NCI-H2081 (cell line): ENCODE data around the gene DMXL2.
A peak's percentile ranks its signal among the peaks of the same experiment; 100 is the strongest.
"Not testable (repeated sequence)": the region's sequence is repeated elsewhere in the genome, so short reads cannot be mapped to it uniquely, and the experiment has no call there.

Experiments
- DNase-seq, 2 experiments: peaks; one replicate each; lab custom pipeline; 2025; lab: John Stamatoyannopoulos, UW

Gene DMXL2

GRCh38 chr15:51621936-51622603 lies 501 bp downstream of the DMXL2 start:
- peak; percentile 32 to 60 for DNase-seq

DNA sequence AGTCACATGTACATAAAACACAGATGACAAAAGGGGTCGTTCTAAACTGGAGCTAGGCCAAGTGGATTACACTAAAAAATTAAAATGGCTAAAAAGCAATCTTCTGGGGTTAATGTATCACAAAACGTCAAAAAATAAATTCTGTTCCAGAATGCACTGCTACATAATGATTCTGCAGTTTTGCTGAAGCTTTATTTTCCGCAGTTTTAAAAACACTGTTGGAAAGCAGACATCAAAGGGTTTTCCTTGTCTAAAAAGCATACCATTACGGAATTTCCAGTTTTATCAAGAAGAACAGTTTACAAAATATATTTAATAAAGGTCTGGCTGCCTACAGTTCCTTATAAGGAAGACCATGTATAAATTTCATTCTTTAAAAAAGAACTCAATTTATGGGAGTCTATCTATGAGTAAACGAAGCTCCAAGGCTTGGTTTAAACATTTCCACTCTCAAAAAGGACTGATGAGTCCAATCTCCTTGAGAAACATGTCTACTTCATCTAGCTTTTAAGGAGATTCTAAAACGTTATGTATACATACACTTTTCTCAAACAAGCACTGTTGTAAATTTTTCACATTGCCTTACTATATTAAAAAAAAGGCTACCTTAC lies 1.3 kb downstream of the DMXL2 start:
- no peak for DNase-seq

DNA sequence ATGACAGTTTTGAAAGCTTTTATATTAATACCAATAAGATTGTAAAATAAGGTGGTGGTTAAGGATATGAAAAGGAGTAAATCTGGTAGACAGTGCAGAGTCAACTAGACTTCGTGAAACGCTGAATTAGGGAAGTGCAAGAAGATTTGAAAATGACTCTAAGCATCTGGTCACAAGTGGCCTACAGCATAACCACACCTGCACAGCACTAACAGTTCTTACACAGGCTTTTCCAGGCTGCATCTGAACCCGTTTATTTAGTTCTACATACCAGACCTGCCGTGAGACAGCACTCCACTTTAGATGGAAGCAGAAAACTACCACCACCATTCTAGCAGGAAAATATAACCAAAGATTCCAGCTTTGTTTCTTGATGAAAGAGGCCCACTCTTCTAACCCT lies 1.9 kb downstream of the DMXL2 start:
- peak in 1 of 2 experiments; percentile 9 for DNase-seq

- no peak for DNase-seq
Observed at GRCh38 chr15:51620122-51620521, 2.4 kb downstream of the DMXL2 start.

GRCh38 chr15:51619331-51620035 lies 3.1 kb downstream of the DMXL2 start:
- DNase-seq, result no peak

GRCh38 chr15:51617886-51618285 lies 4.7 kb downstream of the DMXL2 start:
- no peak for DNase-seq

DNA sequence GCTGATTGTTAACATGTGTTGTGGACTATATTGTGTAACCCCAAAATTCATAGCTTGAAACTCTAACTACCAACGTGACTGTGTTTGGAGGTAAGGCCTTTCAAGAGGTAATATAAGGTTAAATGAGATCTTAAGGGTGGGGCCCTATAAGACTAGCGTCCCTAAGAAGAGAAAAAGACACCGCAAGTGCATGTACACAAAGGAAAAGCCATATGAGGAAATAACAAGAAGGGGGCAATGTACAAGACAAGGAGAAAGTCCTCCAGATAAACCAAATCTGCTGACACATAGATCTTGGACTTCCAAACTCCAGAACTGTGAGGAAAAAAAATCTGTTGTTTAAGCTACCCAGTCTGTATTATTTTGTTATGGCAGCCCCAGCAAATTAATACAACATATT lies 8.6 kb downstream of the DMXL2 start:
- no peak for DNase-seq

DNA sequence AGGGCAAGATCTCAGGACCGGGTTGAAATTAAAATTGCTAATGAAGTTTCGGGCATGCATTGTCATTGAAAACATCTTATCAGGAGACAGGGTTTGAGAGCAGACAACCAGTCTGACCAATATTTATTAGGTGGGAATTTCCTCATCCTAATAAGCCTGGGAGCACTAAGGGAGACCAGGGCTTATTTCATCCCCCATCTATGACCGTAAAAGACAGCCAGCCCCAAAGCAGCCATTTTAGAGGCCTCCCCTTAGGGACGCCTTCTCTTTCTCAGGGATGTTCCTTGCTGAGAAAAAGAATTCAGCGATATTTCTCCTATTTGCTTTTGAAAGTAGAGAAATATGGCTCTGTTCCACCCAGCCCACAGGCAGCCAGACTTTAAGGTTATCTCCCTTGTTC lies 9.9 kb downstream of the DMXL2 start:
- DNase-seq, result not testable (repeated sequence)

- not testable (repeated sequence) for DNase-seq
Observed at GRCh38 chr15:51603462-51603948, 19.1 kb downstream of the DMXL2 start.

- no peak for DNase-seq
Observed at GRCh38 chr15:51603002-51603401, 19.6 kb downstream of the DMXL2 start.

DNA sequence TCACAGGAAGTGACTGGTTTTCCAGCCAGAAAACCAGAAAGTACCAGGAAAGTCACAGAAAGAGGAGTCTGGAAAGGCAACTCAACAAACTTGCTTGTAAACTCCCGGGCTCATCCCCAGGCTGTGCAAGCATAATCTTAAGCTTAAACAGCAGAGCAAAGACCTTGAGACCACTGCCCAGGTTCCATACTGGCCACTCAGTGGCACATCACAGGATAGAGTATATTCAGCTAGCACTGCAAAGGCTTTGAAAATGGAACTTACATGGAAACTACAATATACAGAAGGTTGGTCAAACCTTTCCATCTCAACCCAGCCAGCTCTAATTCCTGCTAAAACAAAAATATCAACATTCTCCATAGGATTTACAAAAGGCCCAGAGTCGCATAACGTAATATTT lies 20.1 kb downstream of the DMXL2 start:
- no peak for DNase-seq

- DNase-seq, result no peak
Observed at GRCh38 chr15:51601801-51602200, 20.8 kb downstream of the DMXL2 start.

DNA sequence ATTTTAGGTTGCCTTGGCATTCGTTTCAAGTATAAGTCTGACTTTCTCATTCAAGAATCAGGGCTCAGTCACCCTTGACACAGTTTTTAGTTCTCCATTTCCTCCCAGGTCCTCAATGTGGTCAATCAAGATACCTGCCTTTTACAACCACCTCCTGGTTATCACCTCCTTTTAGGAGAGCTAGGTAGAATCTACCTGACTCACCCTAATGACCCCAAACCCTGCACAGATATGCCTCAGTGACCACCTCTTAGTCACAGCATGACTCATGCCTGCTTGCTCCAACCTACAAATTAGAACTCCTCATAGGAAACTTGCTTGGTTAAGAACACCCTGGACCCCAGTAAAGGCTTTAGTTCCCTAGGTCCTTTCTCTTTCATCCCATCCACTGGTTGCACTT lies 22.5 kb downstream of the DMXL2 start:
- DNase-seq, result no peak

DNA sequence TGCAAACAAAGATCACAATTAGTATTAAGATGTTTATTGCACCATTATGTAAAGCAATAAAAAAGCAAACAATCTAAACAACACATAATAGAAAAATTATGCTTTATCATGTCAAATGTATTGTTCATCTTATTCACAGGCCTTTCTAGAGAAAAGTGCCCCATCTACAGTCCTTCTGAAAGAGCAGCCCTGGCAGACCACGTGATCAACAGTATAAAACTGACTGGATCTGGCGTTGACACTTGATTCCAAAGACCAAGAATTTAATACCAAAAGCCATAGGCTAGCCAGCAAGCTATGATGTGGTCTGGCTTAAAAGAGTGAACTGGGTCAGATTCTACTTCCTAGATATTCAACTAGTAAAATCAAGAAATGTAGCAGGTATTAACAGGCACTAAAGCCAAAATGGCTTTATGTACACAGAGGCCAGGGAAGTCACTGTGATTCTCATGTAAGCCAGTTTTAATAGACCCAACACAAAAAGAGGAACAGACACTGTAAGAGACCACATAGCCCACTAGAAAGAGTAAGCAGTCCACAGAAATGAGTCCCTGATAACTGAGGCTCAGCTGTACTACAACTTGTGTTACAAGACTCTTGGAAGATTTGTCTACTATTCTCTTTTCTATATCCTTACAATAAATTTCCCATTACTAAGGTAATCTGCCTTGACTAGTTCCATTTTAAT lies 32.5 kb downstream of the DMXL2 start:
- no peak for DNase-seq

DNA sequence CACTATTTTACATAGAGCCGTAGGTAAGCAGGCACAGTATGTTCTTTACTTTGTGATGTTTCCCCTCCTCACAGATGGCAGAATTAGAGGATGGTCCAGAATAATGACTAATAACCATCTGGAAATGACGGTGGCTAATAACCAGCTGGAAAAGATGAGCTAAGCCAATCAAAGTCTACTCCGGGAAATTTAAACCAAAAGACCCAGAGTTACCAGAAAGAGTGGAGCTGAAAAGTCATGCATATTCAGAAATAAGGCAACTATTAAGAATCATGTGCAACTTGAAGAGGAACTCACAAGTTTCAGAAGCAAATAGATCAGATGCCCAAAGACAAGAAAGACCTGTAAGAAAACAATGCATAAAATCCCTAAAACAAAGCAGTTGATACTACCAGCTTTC lies 33.6 kb downstream of the DMXL2 start:
- DNase-seq, result no peak

DNA sequence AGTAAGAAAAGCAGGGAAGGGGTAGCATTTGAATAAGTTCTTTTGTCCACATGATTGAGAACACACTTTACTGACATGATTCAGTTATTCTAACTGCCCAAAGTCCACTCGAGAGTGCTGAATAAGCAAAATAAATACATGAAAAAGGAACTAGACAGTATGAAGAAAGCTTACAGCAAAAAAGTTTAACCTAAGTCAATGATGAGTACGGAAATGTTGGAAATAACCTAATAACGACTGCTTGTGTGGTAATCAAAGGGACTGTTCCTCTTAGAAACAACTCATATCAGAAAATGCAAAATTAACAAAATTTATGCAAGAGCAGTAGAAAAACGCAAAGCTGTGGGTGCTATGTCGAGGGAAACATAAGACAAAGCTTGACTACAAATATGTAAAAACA lies 36.6 kb downstream of the DMXL2 start:
- DNase-seq, result no peak

DNA sequence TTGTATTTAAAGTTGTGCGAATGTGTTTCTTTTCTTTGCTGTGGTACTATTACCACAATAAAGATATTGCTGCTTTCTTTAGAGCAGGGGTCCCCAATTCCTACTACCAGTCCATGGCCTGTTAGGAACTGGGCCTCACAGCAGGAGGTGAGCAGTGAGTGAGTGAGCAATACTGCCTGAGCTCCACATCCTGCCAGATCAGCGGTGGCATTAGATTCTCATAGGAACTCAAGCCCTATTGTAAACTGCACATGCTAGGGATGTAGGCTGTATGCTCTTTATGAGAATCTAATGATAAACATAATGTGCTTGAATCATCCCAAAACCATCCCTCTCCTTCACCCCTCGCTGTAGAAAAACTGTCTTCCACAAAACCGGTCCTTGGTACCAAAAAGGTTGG lies 41.6 kb downstream of the DMXL2 start:
- no peak for DNase-seq

- DNase-seq, result no peak
Observed at GRCh38 chr15:51580385-51580784, 42.2 kb downstream of the DMXL2 start.

GRCh38 chr15:51579012-51579411 lies 43.6 kb downstream of the DMXL2 start:
- no peak for DNase-seq

GRCh38 chr15:51577636-51578304 lies 44.8 kb downstream of the DMXL2 start:
- DNase-seq, result no peak

DNA sequence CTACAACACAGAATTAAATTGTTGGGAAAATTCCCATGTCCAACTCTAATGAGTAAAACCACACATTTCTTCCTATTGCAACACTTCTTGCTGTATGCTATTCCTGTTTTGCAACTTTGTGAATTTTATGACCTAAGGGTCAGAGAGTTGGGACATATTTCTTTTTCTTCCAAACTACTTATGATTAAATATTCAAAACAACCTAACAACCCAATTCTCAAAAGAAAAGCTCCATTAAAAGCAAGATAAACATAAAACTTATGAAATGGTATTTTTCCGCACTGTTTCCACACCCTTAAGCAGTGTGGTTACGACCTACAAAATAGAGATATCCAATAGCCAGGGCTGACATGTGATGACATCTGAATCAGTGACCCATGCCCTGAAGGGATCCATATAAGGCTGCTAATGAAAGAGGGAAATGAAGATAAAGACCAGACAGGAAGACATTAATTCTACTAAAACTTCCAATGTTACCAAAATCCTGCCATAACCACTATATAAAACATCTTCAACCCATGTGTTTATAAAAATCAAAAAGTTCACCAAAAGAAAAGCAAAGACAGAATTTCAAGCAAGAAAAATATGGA lies 45.6 kb downstream of the DMXL2 start:
- no peak for DNase-seq
